Caco-2 (cell line): ENCODE measurements around the gene ADARB2. TPM values are rescaled to one million over a fixed set of nuclear protein-coding genes. Genes with fewer than 3 reads are reported as not detected.

Source experiments
- BruUV-seq: library from RNA; stranded (reverse); fragments of 400-500 nt; replicated peaks from 2 replicates; lab custom pipeline; 2021; lab: Mats Ljungman, UMichigan
- CTCF ChIA-PET: fragments of 300-600 bp; sonication (Branson Sonifier 250); formaldehyde crosslinking; loops from one replicate; lab custom pipeline; 2022; ENCODE audit warnings: antibody characterized with exemption; lab: Charles Lee
- POLR2A ChIA-PET: fragments of 300-600 bp; sonication (Branson Sonifier 250); formaldehyde crosslinking; loops from one replicate; lab custom pipeline; 2022; ENCODE audit warnings: antibody characterized with exemption; lab: Charles Lee
- DNase-seq, 2 experiments: peaks; one replicate each; pipeline versions ENCODE4 v3.0.0 to v3.0.0-alpha.2; 2020 to 2022
- H3K27me3 ChIP-seq: replicated peaks from 2 replicates; pipeline ENCODE4 v1.6.0; 2011; ENCODE audit warnings: low read length; ENCODE audit not compliant: control insufficient read depth, insufficient read depth
- H3K36me3 ChIP-seq: 2 replicates; pipeline ENCODE4 v1.5.1; 2011; ENCODE audit warnings: low read length; ENCODE audit not compliant: control insufficient read depth, insufficient read depth
- H3K4me1 ChIP-seq: fragments of 250-450 bp; sonication (Bioruptor Pico); 2 replicates; pipeline ENCODE4 v1.5.1; 2020; ENCODE audit warnings: mild to moderate bottlenecking
- H3K4me3 ChIP-seq: 2 replicates; pipeline ENCODE4 v1.5.1; 2011; ENCODE audit warnings: low read depth, mild to moderate bottlenecking, control low read depth, low read length
- H3K9me3 ChIP-seq: fragments of 250-450 bp; sonication (Bioruptor Pico); 2 replicates; pipeline ENCODE4 v1.5.1; 2020; ENCODE audit warnings: mild to moderate bottlenecking, moderate library complexity
- H3K27ac Mint-ChIP-seq: one replicate; pipeline ENCODE4 v1.8.0; 2022; ENCODE audit warnings: mixed read lengths; ENCODE audit not compliant: unreplicated experiment
- H3K27me3 Mint-ChIP-seq: one replicate; pipeline ENCODE4 v1.8.0; 2022; ENCODE audit warnings: mixed read lengths; ENCODE audit not compliant: insufficient read depth, unreplicated experiment
- H3K36me3 Mint-ChIP-seq: one replicate; pipeline ENCODE4 v1.8.0; 2022; ENCODE audit warnings: mild to moderate bottlenecking, mixed read lengths; ENCODE audit not compliant: insufficient read depth, unreplicated experiment
- H3K4me1 Mint-ChIP-seq: one replicate; pipeline ENCODE4 v1.8.0; 2022; ENCODE audit warnings: low read depth, mixed read lengths; ENCODE audit not compliant: unreplicated experiment
- H3K4me3 Mint-ChIP-seq: one replicate; pipeline ENCODE4 v1.8.0; 2022; ENCODE audit warnings: mild to moderate bottlenecking, moderate library complexity, mixed read lengths; ENCODE audit not compliant: unreplicated experiment
- H3K9me3 Mint-ChIP-seq: one replicate; pipeline ENCODE4 v1.8.0; 2022; ENCODE audit warnings: mixed read lengths; ENCODE audit not compliant: unreplicated experiment
- intact Hi-C: fragments of 100-400 bp; cut with micrococcal nuclease; formaldehyde crosslinking; loops from one replicate; pipeline ENCODE4 v1.10.0; 2022; ENCODE audit not compliant: unreplicated experiment
- total RNA-seq: library from RNA; stranded (reverse); gene quantifications from 2 replicates; pipeline ENCODE4 v1.2.3, GENCODE V29; 2022
- TF ChIP-seq, protein P1 (sequence below), 2 experiments: fragments of 200-600 bp in 1 of 2; IDR thresholded peaks; 1 replicate in 1 of 2; 2 replicates in 1 of 2; pipeline versions ENCODE4 v1.5.1 to v1.8.0; 2011 to 2022; ENCODE audit warnings: antibody characterized with exemption in 1 of 2, control low read depth in 1 of 2, inconsistent platforms in 1 of 2, low read depth in 1 of 2, low read length in 1 of 2, mild to moderate bottlenecking in 1 of 2, moderate library complexity in 1 of 2; ENCODE audit not compliant: insufficient read depth in 1 of 2, severe bottlenecking in 1 of 2, unreplicated experiment in 1 of 2

ADARB2 gene
- total RNA-seq, 1 experiment from 2014 or later: 0.27 TPM

DNA sequence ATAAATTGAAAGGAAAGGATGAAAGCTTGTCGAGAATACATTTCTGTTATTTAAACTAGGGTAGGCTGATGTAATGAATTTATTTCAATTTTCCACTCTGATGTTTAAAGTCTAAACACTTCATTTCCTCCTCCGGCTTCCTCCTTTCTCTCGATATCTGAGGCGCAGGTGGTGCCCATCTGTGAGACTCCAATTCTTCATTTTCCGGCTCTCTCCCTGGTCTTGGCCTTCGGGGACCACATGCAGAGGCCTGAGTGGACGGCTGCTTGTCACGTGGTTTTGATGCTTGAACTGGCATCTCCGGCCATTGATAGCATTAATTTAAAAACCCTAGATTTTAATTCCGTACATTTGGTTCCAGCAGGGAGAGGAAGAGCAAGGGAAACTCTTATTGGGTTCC, 5.8 kb upstream of the ADARB2 start:
- H3K27me3 ChIP-seq: 0 out of 2 replicates have a peak, but pooled peaks cover 4% of the 10 kb centered on the region
- H3K9me3 ChIP-seq: no peaks in the 10 kb centered on the region; the same call in 1 of the 2 replicates
- Mint-ChIP-seq H3K4me1 (no peaks in the 10 kb centered on the region), H3K36me3 (no peaks in the 10 kb centered on the region), H3K9me3 (no peaks in the 10 kb centered on the region), H3K4me3 (no peak overlapping the region), H3K27me3 (peaks cover 41% of the 10 kb centered on the region), H3K27ac (no peak overlapping the region)
- DNase-seq: no peak
- H3K4me1 ChIP-seq: no peaks in the 10 kb centered on the region
- TF ChIP-seq, protein P1, sequence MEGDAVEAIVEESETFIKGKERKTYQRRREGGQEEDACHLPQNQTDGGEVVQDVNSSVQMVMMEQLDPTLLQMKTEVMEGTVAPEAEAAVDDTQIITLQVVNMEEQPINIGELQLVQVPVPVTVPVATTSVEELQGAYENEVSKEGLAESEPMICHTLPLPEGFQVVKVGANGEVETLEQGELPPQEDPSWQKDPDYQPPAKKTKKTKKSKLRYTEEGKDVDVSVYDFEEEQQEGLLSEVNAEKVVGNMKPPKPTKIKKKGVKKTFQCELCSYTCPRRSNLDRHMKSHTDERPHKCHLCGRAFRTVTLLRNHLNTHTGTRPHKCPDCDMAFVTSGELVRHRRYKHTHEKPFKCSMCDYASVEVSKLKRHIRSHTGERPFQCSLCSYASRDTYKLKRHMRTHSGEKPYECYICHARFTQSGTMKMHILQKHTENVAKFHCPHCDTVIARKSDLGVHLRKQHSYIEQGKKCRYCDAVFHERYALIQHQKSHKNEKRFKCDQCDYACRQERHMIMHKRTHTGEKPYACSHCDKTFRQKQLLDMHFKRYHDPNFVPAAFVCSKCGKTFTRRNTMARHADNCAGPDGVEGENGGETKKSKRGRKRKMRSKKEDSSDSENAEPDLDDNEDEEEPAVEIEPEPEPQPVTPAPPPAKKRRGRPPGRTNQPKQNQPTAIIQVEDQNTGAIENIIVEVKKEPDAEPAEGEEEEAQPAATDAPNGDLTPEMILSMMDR (IDR thresholded peaks at IDR 0.05; ENCODE audit: insufficient read depth in 1 of 2, low read depth in 1 of 2, low read length in 1 of 2, severe bottlenecking in 1 of 2, unreplicated experiment in 1 of 2): no peak
- no TSS peak for BruUV-seq
- H3K4me3 ChIP-seq: no peak overlapping the region
- ChIA-PET POLR2A (no interaction called here), CTCF (no interaction called here)
- no peaks in the 10 kb centered on the region for H3K36me3 ChIP-seq
- intact Hi-C loops: no loop called here

GRCh38 chr10:1741450-1741849, 4.1 kb upstream of the ADARB2 start:
- no peaks in the 10 kb centered on the region for H3K9me3 ChIP-seq
- POLR2A ChIA-PET: no interaction called here
- 0 out of 2 replicates have a peak, but pooled peaks cover 4% of the 10 kb centered on the region for H3K27me3 ChIP-seq
- Mint-ChIP-seq H3K27me3 (peaks cover 45% of the 10 kb centered on the region), H3K4me3 (no peak overlapping the region), H3K9me3 (no peaks in the 10 kb centered on the region), H3K36me3 (no peaks in the 10 kb centered on the region), H3K27ac (no peak overlapping the region), H3K4me1 (no peaks in the 10 kb centered on the region)
- no peaks in the 10 kb centered on the region for H3K36me3 ChIP-seq
- BruUV-seq: no TSS peak
- intact Hi-C loops: no loop called here
- TF ChIP-seq, protein P1 (IDR thresholded peaks at IDR 0.05; ENCODE audit: insufficient read depth in 1 of 2, low read depth in 1 of 2, low read length in 1 of 2, severe bottlenecking in 1 of 2, unreplicated experiment in 1 of 2): no peak
- CTCF ChIA-PET: no interaction called here
- no peak for DNase-seq
- H3K4me1 ChIP-seq: no peaks in the 10 kb centered on the region
- no peak overlapping the region for H3K4me3 ChIP-seq

- BruUV-seq: no TSS peak
- Mint-ChIP-seq H3K27ac (no peak overlapping the region), H3K4me1 (no peaks in the 10 kb centered on the region), H3K4me3 (no peak overlapping the region), H3K9me3 (no peaks in the 10 kb centered on the region), H3K36me3 (no peaks in the 10 kb centered on the region), H3K27me3 (peaks cover 42% of the 10 kb centered on the region)
- ChIA-PET POLR2A (no interaction called here), CTCF (no interaction called here)
- Histone ChIP-seq H3K4me1 (no peaks in the 10 kb centered on the region), H3K4me3 (no peak overlapping the region), H3K9me3 (no peaks in the 10 kb centered on the region), H3K36me3 (no peaks in the 10 kb centered on the region), H3K27me3 (peaks cover 5% of the 10 kb centered on the region; the same call in 1 of the 2 replicates)
- TF ChIP-seq, protein P1 (IDR thresholded peaks at IDR 0.05; ENCODE audit: insufficient read depth in 1 of 2, low read depth in 1 of 2, low read length in 1 of 2, severe bottlenecking in 1 of 2, unreplicated experiment in 1 of 2): no peak
- DNase-seq: no peak
- intact Hi-C loops: no loop called here
Observed at GRCh38 chr10:1739751-1740150, 2.4 kb upstream of the ADARB2 start.
